ENCODE data around the gene LARGE1.

DNA sequence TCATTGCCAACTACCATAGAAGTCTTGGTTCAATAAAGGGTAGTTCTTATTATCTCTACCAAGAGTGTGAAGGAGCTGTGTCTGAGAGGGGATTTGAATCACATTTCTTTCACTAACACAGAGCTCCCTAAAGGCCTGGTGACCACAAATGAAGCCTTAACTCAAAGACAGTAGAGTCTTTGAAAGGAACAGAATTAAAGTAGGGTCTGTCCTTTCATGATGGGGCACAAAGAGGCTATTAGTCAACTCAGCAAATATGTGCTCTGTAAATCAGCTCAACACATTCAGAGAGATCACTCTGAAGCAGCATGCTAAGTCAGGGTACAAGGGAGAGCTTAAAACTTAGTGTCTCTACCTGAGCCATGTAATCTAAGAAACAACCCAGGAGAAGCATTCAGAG is 649.7 kb downstream of the LARGE1 start:
- no peak for TF ChIP-seq CEBPB (IDR thresholded peaks at IDR 0.05; ENCODE audit: low read depth, low read length)
- TF ChIP-seq, protein P1, sequence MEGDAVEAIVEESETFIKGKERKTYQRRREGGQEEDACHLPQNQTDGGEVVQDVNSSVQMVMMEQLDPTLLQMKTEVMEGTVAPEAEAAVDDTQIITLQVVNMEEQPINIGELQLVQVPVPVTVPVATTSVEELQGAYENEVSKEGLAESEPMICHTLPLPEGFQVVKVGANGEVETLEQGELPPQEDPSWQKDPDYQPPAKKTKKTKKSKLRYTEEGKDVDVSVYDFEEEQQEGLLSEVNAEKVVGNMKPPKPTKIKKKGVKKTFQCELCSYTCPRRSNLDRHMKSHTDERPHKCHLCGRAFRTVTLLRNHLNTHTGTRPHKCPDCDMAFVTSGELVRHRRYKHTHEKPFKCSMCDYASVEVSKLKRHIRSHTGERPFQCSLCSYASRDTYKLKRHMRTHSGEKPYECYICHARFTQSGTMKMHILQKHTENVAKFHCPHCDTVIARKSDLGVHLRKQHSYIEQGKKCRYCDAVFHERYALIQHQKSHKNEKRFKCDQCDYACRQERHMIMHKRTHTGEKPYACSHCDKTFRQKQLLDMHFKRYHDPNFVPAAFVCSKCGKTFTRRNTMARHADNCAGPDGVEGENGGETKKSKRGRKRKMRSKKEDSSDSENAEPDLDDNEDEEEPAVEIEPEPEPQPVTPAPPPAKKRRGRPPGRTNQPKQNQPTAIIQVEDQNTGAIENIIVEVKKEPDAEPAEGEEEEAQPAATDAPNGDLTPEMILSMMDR (conservative IDR thresholded peaks at IDR 0.05; ENCODE audit: low read depth, low read length): no peak
- TF ChIP-seq RFX5 (IDR thresholded peaks at IDR 0.05; ENCODE audit: low read depth, low read length): no peak
- no peak for TF ChIP-seq MAZ (IDR thresholded peaks at IDR 0.05; ENCODE audit: borderline replicate concordance, low read depth, low read length)
- TF ChIP-seq, protein P2, sequence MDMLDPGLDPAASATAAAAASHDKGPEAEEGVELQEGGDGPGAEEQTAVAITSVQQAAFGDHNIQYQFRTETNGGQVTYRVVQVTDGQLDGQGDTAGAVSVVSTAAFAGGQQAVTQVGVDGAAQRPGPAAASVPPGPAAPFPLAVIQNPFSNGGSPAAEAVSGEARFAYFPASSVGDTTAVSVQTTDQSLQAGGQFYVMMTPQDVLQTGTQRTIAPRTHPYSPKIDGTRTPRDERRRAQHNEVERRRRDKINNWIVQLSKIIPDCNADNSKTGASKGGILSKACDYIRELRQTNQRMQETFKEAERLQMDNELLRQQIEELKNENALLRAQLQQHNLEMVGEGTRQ (IDR thresholded peaks at IDR 0.05; ENCODE audit: low read depth, low read length): no peak
- TF ChIP-seq RAD21 (IDR thresholded peaks at IDR 0.05; ENCODE audit: low read length): no peak

All from IMR-90 (cell line).